Natural killer cell (primary cell): Measurements from ENCODE around the gene NAT10. TPM values are rescaled to one million over a fixed set of nuclear protein-coding genes. Genes with fewer than 3 reads are reported as not detected.

Source experiments
- ATAC-seq, 3 donors: fragments of 150-1000 bp in 2 of 3; fragments of 200-7000 bp in 1 of 3; cut with Tn5 transposase; 1 replicate in 1 of 3; 2 replicates in 2 of 3; pipeline ENCODE4 v1.10.0; 2021; ENCODE audit warnings: mild to moderate bottlenecking in 2 of 3, moderate library complexity in 2 of 3
- DNase-seq, 2 donors: peaks; one replicate each; pipeline versions ENCODE4 v3.0.0 to v3.0.0-alpha.2; 2013 to 2021; ENCODE audit warnings: mixed read lengths in 1 of 2
- H3K27ac ChIP-seq: one replicate; pipeline ENCODE4 v1.5.1; 2013; ENCODE audit warnings: mild to moderate bottlenecking, low read length
- H3K27me3 ChIP-seq: one replicate; pipeline ENCODE4 v1.6.1; 2013; ENCODE audit warnings: low read length; ENCODE audit not compliant: control insufficient read depth, insufficient read depth
- H3K36me3 ChIP-seq: one replicate; pipeline ENCODE4 v1.6.1; 2013; ENCODE audit warnings: low read length; ENCODE audit not compliant: control insufficient read depth, insufficient read depth
- H3K4me1 ChIP-seq: one replicate; pipeline ENCODE4 v1.6.1; 2013; ENCODE audit warnings: low read length; ENCODE audit not compliant: control insufficient read depth, insufficient read depth
- H3K4me3 ChIP-seq: one replicate; pipeline ENCODE4 v1.5.1; 2013; ENCODE audit warnings: low read length
- H3K9me3 ChIP-seq: one replicate; pipeline ENCODE4 v1.6.1; 2013; ENCODE audit warnings: low read length; ENCODE audit not compliant: control insufficient read depth, insufficient read depth
- H3K27ac Mint-ChIP-seq, 2 donors: one replicate each; pipeline ENCODE4 v1.8.0; 2022; ENCODE audit warnings: mild to moderate bottlenecking in 2 of 2, mixed read lengths in 2 of 2, moderate library complexity in 1 of 2
- H3K27me3 Mint-ChIP-seq, 2 donors: one replicate each; pipeline ENCODE4 v1.8.0; 2022; ENCODE audit warnings: low read depth in 2 of 2, mixed read lengths in 2 of 2
- H3K36me3 Mint-ChIP-seq: one replicate; pipeline ENCODE4 v1.8.0; 2022; ENCODE audit warnings: mixed read lengths
- H3K4me1 Mint-ChIP-seq, 2 donors: one replicate each; pipeline ENCODE4 v1.8.0; 2022; ENCODE audit warnings: mixed read lengths in 2 of 2
- H3K4me3 Mint-ChIP-seq: one replicate; pipeline ENCODE4 v1.8.0; 2022; ENCODE audit warnings: mild to moderate bottlenecking, moderate library complexity, mixed read lengths
- H3K9me3 Mint-ChIP-seq, 2 donors: one replicate each; pipeline ENCODE4 v1.8.0; 2022; ENCODE audit warnings: mixed read lengths in 2 of 2
- WGBS: methylation state at CpG from one replicate; pipeline ENCODE4 v1.1.7; 2013; ENCODE audit warnings: missing lambda C conversion rate; ENCODE audit not compliant: insufficient coverage; 5-methylcytosine and 5-hydroxymethylcytosine counted together
- intact Hi-C: fragments of 100-400 bp; cut with micrococcal nuclease; formaldehyde crosslinking; loops from one replicate; pipeline ENCODE4 v1.14.2; 2022
- total RNA-seq, 4 donors: library from RNA; stranded (reverse); fragments of 120-200 nt in 1 of 4; gene quantifications; one replicate each; pipeline versions ENCODE4 v1.2.3 to v1.2.4, GENCODE V29; 2013 to 2022
- TF ChIP-seq, protein P1 (sequence below): fragments of 200-600 bp; IDR thresholded peaks from one replicate; pipeline ENCODE4 v1.8.0; 2022; ENCODE audit warnings: antibody characterized with exemption

The NAT10 gene
- total RNA-seq, 3 donors from 2014 or later (not counting 1 experiment from before 2014, with no cell fraction given): 40.3 to 53.6 (median 42.8) TPM

DNA sequence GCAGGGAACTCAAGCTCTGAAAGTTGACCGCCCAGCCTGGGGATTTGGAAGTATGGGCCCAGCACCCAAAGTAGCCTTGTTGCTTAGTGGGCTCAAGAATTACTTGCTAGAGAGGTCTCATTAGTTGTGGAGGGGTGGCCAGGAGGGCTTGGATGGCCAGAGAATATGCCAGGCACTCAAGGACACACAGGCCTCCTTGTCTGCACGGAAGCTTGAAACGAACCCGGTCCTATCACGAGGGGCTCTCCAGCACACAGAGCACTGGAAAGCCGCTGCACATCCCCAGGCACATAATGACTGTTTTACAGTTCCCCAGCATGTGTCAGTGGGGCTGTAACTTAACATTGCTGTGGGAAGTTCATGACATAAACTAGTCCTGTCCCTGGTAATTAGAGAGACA lies 55.9 kb downstream of the NAT10 start:
- Histone ChIP-seq H3K4me1 (peaks cover 13% of the 10 kb centered on the region), H3K27ac (no peak overlapping the region), H3K4me3 (no peak overlapping the region), H3K27me3 (no peaks in the 10 kb centered on the region), H3K36me3 (no peaks in the 10 kb centered on the region), H3K9me3 (no peaks in the 10 kb centered on the region)
- 95% methylated on average over 6 of the region's 6 CpGs for WGBS
- ATAC-seq (no peak), DNase-seq (no peak)
- Mint-ChIP-seq H3K4me1 (peaks cover 0 to 5% of the 10 kb centered on the region in 2 donors), H3K36me3 (no peaks in the 10 kb centered on the region), H3K27me3 (no peaks in the 10 kb centered on the region), H3K4me3 (no peak overlapping the region), H3K9me3 (no peaks in the 10 kb centered on the region), H3K27ac (no peak overlapping the region)
- intact Hi-C loops: no loop called here
- TF ChIP-seq, protein P1, sequence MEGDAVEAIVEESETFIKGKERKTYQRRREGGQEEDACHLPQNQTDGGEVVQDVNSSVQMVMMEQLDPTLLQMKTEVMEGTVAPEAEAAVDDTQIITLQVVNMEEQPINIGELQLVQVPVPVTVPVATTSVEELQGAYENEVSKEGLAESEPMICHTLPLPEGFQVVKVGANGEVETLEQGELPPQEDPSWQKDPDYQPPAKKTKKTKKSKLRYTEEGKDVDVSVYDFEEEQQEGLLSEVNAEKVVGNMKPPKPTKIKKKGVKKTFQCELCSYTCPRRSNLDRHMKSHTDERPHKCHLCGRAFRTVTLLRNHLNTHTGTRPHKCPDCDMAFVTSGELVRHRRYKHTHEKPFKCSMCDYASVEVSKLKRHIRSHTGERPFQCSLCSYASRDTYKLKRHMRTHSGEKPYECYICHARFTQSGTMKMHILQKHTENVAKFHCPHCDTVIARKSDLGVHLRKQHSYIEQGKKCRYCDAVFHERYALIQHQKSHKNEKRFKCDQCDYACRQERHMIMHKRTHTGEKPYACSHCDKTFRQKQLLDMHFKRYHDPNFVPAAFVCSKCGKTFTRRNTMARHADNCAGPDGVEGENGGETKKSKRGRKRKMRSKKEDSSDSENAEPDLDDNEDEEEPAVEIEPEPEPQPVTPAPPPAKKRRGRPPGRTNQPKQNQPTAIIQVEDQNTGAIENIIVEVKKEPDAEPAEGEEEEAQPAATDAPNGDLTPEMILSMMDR: no peak

DNA sequence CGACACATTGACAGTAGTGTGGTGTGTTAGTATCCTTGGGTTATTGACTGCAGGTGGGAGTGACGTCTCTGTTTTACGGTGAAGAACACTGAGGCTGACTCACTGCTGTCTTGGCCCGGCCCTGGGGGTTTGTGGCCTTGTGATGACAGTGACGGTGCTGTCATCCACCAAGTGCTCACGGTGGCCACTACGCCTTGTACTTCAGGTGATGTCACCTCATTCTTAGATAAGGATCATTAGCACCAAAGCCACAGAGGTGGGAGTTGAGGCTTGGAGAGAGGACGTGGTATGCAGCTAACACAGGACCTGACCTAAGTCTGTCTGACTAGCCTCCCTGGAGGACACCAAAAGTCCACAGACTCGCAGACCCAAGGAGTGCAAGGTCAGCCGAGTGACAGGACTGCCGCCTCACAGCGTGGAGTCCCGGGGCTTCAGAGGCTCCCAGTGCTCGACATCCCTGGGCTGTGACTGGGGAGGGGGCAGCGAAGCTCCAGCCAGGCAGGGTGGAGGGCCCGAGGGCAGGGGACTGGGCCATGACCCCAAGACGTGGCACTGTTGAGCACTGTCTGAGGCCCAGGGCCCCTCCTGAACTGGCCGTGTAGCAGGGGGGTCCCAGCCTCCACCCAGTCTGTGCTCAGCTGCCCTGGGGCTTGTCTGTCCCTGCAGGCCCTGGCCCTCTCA lies 56.5 kb downstream of the NAT10 start:
- H3K27me3 ChIP-seq: no peaks in the 10 kb centered on the region
- intact Hi-C loops: no loop called here
- DNase-seq (peak in 1 of 2 donors; percentile 26), ATAC-seq (peak in 2 of 3 donors; percentile 54 to 60)
- H3K9me3 Mint-ChIP-seq: no peaks in the 10 kb centered on the region
- no peak overlapping the region for H3K27ac ChIP-seq
- no peak overlapping the region for H3K27ac Mint-ChIP-seq
- H3K9me3 ChIP-seq: no peaks in the 10 kb centered on the region
- peaks cover 0 to 3% of the 10 kb centered on the region in 2 donors for H3K27me3 Mint-ChIP-seq
- no peak overlapping the region for H3K4me3 ChIP-seq
- TF ChIP-seq, protein P1: no peak
- H3K4me1 ChIP-seq: peaks cover 13% of the 10 kb centered on the region
- H3K36me3 Mint-ChIP-seq: no peaks in the 10 kb centered on the region
- H3K4me3 Mint-ChIP-seq: no peak overlapping the region
- 75% methylated on average over 18 of the region's 18 CpGs for WGBS
- H3K4me1 Mint-ChIP-seq: peaks cover 0 to 9% of the 10 kb centered on the region in 2 donors
- no peaks in the 10 kb centered on the region for H3K36me3 ChIP-seq

DNA sequence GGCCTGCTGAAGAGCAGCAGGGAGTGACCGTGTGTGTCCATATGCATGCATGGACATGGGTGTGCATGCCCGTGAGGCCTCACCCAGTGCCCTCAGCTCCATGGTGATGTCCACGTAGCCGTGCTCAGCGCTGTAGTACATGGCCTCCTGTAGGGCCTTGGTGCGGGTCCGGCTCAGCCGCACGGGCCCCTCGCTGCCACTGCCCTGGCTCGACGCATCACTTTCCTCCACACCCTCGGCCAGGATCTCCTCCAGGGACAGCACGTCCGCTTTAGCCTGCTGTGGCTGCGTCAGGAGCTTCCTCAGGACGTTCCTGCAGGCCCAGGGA lies 57.0 kb downstream of the NAT10 start:
- no peak overlapping the region for H3K4me3 Mint-ChIP-seq
- H3K36me3 Mint-ChIP-seq: no peaks in the 10 kb centered on the region
- peaks cover 0 to 9% of the 10 kb centered on the region in 2 donors for H3K4me1 Mint-ChIP-seq
- Histone ChIP-seq H3K4me1 (peaks cover 13% of the 10 kb centered on the region), H3K9me3 (no peaks in the 10 kb centered on the region), H3K27ac (no peak overlapping the region), H3K36me3 (no peaks in the 10 kb centered on the region), H3K4me3 (no peak overlapping the region), H3K27me3 (no peaks in the 10 kb centered on the region)
- DNase-seq (no peak), ATAC-seq (no peak)
- no peaks in the 10 kb centered on the region for H3K9me3 Mint-ChIP-seq
- WGBS: 94% methylated on average over 17 of the region's 17 CpGs
- TF ChIP-seq, protein P1: no peak
- peaks cover 0 to 3% of the 10 kb centered on the region in 2 donors for H3K27me3 Mint-ChIP-seq
- intact Hi-C loops: no loop called here
- H3K27ac Mint-ChIP-seq: no peak overlapping the region

DNA sequence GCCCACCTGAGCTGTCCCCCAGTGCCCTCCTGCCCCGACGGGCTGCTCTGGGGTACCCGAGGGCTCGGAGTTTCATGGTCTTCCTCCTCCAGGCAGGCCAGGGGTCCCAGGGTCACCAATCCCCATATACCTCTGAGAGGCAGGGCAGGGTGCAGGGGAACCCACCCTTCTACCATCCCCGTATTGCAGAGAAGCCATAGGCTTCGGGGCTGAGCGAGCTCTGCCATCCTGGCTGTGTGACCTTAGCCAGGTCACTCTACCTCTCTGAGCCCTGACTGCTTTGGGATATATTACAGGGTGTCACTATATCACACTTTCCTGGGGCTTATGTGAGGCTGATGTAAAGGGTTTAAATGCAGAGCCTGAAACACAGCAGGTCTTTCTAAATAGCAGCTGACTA lies 57.4 kb downstream of the NAT10 start:
- intact Hi-C loops: no loop called here
- no peaks in the 10 kb centered on the region for H3K9me3 ChIP-seq
- H3K4me1 ChIP-seq: peaks cover 13% of the 10 kb centered on the region
- Mint-ChIP-seq H3K4me3 (no peak overlapping the region), H3K27ac (no peak overlapping the region), H3K9me3 (no peaks in the 10 kb centered on the region), H3K36me3 (no peaks in the 10 kb centered on the region), H3K4me1 (peaks cover 0 to 9% of the 10 kb centered on the region in 2 donors), H3K27me3 (peaks cover 0 to 3% of the 10 kb centered on the region in 2 donors)
- DNase-seq (no peak), ATAC-seq (no peak)
- H3K36me3 ChIP-seq: no peaks in the 10 kb centered on the region
- TF ChIP-seq, protein P1: no peak
- 93% methylated on average over 7 of the region's 7 CpGs for WGBS
- H3K27me3 ChIP-seq: no peaks in the 10 kb centered on the region
- H3K27ac ChIP-seq: no peak overlapping the region
- no peak overlapping the region for H3K4me3 ChIP-seq
